ENCODE data around the gene ITM2C. TPM values are rescaled to one million over a fixed set of nuclear protein-coding genes. Genes with fewer than 3 reads are reported as not detected.

The ITM2C gene
- total RNA-seq, 5 donors from 2014 or later (not counting 1 experiment from before 2014, with no cell fraction given), result 21.9 to 41.2 (median 34.8) TPM

DNA sequence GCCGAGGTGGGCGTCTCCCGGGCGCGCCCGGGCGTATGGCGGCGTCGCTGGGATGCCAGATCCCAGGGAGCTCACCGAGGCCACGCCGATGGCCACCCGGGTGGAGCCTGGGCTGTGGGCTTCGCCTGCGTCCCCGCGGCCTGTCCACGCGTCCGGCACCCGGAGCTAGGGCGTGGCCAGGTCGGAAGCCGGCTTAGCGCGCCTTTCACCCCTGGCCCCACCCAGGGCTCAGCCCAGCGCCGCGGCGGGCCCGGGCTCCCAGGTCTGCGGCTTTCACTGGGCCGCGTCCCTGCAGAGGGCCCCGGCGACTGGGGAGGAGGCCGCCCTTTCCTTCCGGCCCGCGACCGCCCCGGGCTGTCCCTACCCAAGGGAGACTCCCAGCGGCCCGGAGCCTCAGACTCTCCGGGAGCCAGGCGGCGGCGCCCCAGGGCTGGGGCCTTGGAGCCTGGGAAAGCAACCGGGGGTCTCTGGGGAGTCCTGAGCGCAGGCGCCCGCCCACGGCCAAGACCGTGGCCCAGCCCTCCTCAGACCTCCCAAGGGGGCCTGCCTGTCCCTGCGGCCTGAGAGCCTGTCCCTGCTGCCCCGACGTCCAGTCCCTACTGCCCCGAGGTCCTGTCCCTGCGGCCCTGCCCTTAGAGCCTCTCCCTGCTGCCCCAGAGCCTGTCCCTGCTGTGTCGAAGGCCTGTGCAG, 36.3 kb upstream of the ITM2C start:
- Histone ChIP-seq H3K9me3 (no peaks in the 10 kb centered on the region), H3K4me1 (ENCODE audit: control insufficient read depth in 1 of 2, extremely low read depth in 1 of 2, insufficient read depth in 2 of 2, low read length in 2 of 2) (peaks cover 0 to 21% of the 10 kb centered on the region in 2 experiments), H3K4me3 (ENCODE audit: control insufficient read depth in 1 of 2, extremely low read depth in 1 of 2, low read length in 1 of 2) (peak overlapping the region in 1 of 2 donors; percentile 46), H3K27me3 (replicated peaks in 1 of 2; ENCODE audit: control insufficient read depth in 2 of 2, extremely low read depth in 1 of 2, insufficient read depth in 2 of 2, low read length in 1 of 2) (peaks cover 0 to 46% of the 10 kb centered on the region in 2 experiments), H3K36me3 (ENCODE audit: control insufficient read depth in 2 of 2, extremely low read depth in 1 of 2, insufficient read depth in 1 of 2, low read length in 1 of 2) (no peaks in the 10 kb centered on the region), H3K27ac (ENCODE audit: low read length) (no peak overlapping the region)
- ChIA-PET CTCF (no interaction called here), POLR2A (no interaction called here)
- Mint-ChIP-seq H3K36me3 (no peaks in the 10 kb centered on the region), H3K27ac (no peak overlapping the region), H3K9me3 (no peaks in the 10 kb centered on the region), H3K4me1 (peaks cover 6 to 13% (median 6%) of the 10 kb centered on the region in 3 donors), H3K27me3 (peaks cover 27 to 47% of the 10 kb centered on the region in 2 donors), H3K4me3 (peak overlapping the region in 2 of 3 donors; percentile 28 to 61)
- peak in 1 of 35 experiments; percentile 20 for DNase-seq
- 19% methylated on average over 60 of the region's 61 CpGs for WGBS (ENCODE audit: insufficient coverage)
- peak in 3 of 4 experiments; percentile 49 to 56 (median 53) for ATAC-seq (replicated peaks in 1 of 4)

DNA sequence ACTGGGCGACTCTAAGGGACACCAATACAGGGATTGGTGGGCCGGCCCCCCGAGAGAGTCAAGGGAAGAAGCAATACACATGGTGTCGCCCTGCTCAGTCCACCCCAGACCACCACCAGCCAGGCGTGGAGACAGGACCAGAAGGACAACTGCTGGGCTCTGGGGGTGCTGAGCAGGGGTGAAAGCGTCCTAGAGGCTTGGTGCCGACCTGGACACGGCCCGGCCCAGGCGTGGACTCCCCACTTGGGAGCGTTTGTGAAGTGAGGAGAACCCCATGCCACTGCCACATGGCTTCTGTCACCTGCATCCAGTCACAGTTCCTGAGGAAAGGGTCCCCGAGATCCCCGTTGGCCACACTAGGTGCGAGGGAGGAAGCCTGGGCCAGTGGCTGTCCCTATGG, 35.4 kb upstream of the ITM2C start:
- H3K27ac Mint-ChIP-seq, result no peak overlapping the region
- H3K27me3 Mint-ChIP-seq, result peaks cover 27 to 47% of the 10 kb centered on the region in 2 donors
- H3K4me1 Mint-ChIP-seq, result peaks cover 4 to 11% (median 6%) of the 10 kb centered on the region in 3 donors
- no peaks in the 10 kb centered on the region for H3K36me3 Mint-ChIP-seq
- peak overlapping the region in 1 of 3 donors; percentile 61 for H3K4me3 Mint-ChIP-seq
- 95% methylated on average over 13 of the region's 14 CpGs for WGBS (ENCODE audit: insufficient coverage)
- POLR2A ChIA-PET, result no interaction called here
- peaks cover 0 to 18% of the 10 kb centered on the region in 2 experiments for H3K4me1 ChIP-seq (ENCODE audit: control insufficient read depth in 1 of 2, extremely low read depth in 1 of 2, insufficient read depth in 2 of 2, low read length in 2 of 2)
- no peak overlapping the region for H3K27ac ChIP-seq (ENCODE audit: low read length)
- H3K9me3 ChIP-seq, result no peaks in the 10 kb centered on the region
- CTCF ChIA-PET, result no interaction called here
- no peak overlapping the region for H3K4me3 ChIP-seq (ENCODE audit: control insufficient read depth in 1 of 2, extremely low read depth in 1 of 2, low read length in 1 of 2)
- no peaks in the 10 kb centered on the region for H3K36me3 ChIP-seq (ENCODE audit: control insufficient read depth in 2 of 2, extremely low read depth in 1 of 2, insufficient read depth in 1 of 2, low read length in 1 of 2)
- H3K27me3 ChIP-seq (replicated peaks in 1 of 2; ENCODE audit: control insufficient read depth in 2 of 2, extremely low read depth in 1 of 2, insufficient read depth in 2 of 2, low read length in 1 of 2), result peaks cover 0 to 46% of the 10 kb centered on the region in 2 experiments
- ATAC-seq (replicated peaks in 1 of 4) (no peak), DNase-seq (no peak)
- no peaks in the 10 kb centered on the region for H3K9me3 Mint-ChIP-seq

GRCh38 chr2:230829959-230830358, 34.8 kb upstream of the ITM2C start:
- Histone ChIP-seq H3K9me3 (no peaks in the 10 kb centered on the region), H3K27ac (ENCODE audit: low read length) (no peak overlapping the region), H3K4me1 (ENCODE audit: control insufficient read depth in 1 of 2, extremely low read depth in 1 of 2, insufficient read depth in 2 of 2, low read length in 2 of 2) (peaks cover 0 to 13% of the 10 kb centered on the region in 2 experiments), H3K36me3 (ENCODE audit: control insufficient read depth in 2 of 2, extremely low read depth in 1 of 2, insufficient read depth in 1 of 2, low read length in 1 of 2) (no peaks in the 10 kb centered on the region), H3K4me3 (ENCODE audit: control insufficient read depth in 1 of 2, extremely low read depth in 1 of 2, low read length in 1 of 2) (no peak overlapping the region), H3K27me3 (replicated peaks in 1 of 2; ENCODE audit: control insufficient read depth in 2 of 2, extremely low read depth in 1 of 2, insufficient read depth in 2 of 2, low read length in 1 of 2) (peaks cover 0 to 41% of the 10 kb centered on the region in 2 experiments)
- H3K4me1 Mint-ChIP-seq, result peaks cover 0 to 8% (median 0%) of the 10 kb centered on the region in 3 donors
- H3K27me3 Mint-ChIP-seq, result peaks cover 27 to 44% of the 10 kb centered on the region in 2 donors
- no peaks in the 10 kb centered on the region for H3K36me3 Mint-ChIP-seq
- POLR2A ChIA-PET, result no interaction called here
- DNase-seq, result no peak
- CTCF ChIA-PET, result no interaction called here
- peak overlapping the region in 1 of 2 donors; percentile 65 for H3K27ac Mint-ChIP-seq
- 87% methylated on average over 7 of the region's 7 CpGs for WGBS (ENCODE audit: insufficient coverage)
- no peak overlapping the region for H3K4me3 Mint-ChIP-seq
- no peak for ATAC-seq (replicated peaks in 1 of 4)
- no peaks in the 10 kb centered on the region for H3K9me3 Mint-ChIP-seq

DNA sequence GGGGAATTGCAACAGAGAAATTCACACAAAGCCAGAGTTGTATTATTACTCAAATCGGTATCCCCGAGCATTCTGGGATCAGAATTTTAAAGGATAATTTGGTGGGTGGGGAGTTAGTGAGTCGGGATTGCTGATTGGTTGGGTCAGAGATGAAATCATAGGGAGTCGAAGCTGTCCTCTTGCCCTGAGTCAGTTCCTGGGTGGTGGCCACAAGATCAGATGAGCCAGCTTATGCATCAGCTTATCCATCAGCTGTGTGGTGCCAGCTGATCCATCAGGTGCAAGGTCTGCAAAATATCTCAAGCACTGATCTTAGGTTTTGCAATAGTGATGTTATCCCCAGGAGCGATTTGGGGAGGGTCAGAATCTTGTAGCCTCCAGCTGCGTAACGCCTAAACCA, 34.3 kb upstream of the ITM2C start:
- Histone ChIP-seq H3K36me3 (ENCODE audit: control insufficient read depth in 2 of 2, extremely low read depth in 1 of 2, insufficient read depth in 1 of 2, low read length in 1 of 2) (no peaks in the 10 kb centered on the region), H3K4me3 (ENCODE audit: control insufficient read depth in 1 of 2, extremely low read depth in 1 of 2, low read length in 1 of 2) (no peak overlapping the region), H3K27ac (ENCODE audit: low read length) (no peak overlapping the region), H3K4me1 (ENCODE audit: control insufficient read depth in 1 of 2, extremely low read depth in 1 of 2, insufficient read depth in 2 of 2, low read length in 2 of 2) (peaks cover 0 to 13% of the 10 kb centered on the region in 2 experiments), H3K9me3 (no peaks in the 10 kb centered on the region), H3K27me3 (replicated peaks in 1 of 2; ENCODE audit: control insufficient read depth in 2 of 2, extremely low read depth in 1 of 2, insufficient read depth in 2 of 2, low read length in 1 of 2) (peaks cover 0 to 41% of the 10 kb centered on the region in 2 experiments)
- DNase-seq (no peak), ATAC-seq (replicated peaks in 1 of 4) (no peak)
- Mint-ChIP-seq H3K9me3 (no peaks in the 10 kb centered on the region), H3K27ac (peak overlapping the region in 1 of 2 donors; percentile 65), H3K36me3 (no peaks in the 10 kb centered on the region), H3K27me3 (peaks cover 27 to 40% of the 10 kb centered on the region in 2 donors), H3K4me1 (peaks cover 0 to 8% (median 0%) of the 10 kb centered on the region in 3 donors), H3K4me3 (no peak overlapping the region)
- POLR2A ChIA-PET, result no interaction called here
- WGBS (ENCODE audit: insufficient coverage), result 83% methylated on average over 4 of the region's 7 CpGs
- CTCF ChIA-PET, result no interaction called here

DNA sequence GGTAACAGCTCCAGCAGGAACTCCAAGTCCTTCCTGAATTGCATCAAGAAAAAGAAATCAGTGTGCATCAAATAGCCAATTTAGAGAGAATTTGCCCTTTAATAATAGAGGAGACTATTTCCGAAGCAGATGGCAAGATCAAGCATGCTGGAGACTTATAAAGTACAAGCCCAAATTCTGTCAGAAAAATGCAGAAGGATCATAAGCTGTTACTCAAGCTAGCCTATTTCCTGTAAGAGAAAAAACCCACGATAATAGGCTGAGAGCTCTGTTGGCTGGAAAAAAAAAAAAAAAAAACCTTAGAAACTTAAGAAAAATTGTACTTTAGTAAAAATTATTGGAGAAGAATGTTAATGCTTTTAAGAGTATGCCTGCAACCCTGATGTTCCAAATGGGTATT, 24.4 kb upstream of the ITM2C start:
- WGBS (ENCODE audit: insufficient coverage), result no CpG with 5 or more reads among the region's 2 CpGs
- H3K36me3 Mint-ChIP-seq, result peaks cover 5% of the 10 kb centered on the region
- DNase-seq (no peak), ATAC-seq (replicated peaks in 1 of 4) (no peak)
- H3K27me3 Mint-ChIP-seq, result peaks cover 13 to 14% of the 10 kb centered on the region in 2 donors
- peaks cover 4 to 10% (median 6%) of the 10 kb centered on the region in 3 donors for H3K9me3 Mint-ChIP-seq
- no peaks in the 10 kb centered on the region for H3K4me1 ChIP-seq (ENCODE audit: control insufficient read depth in 1 of 2, extremely low read depth in 1 of 2, insufficient read depth in 2 of 2, low read length in 2 of 2)
- no peaks in the 10 kb centered on the region for H3K36me3 ChIP-seq (ENCODE audit: control insufficient read depth in 2 of 2, extremely low read depth in 1 of 2, insufficient read depth in 1 of 2, low read length in 1 of 2)
- ChIA-PET CTCF (interaction anchor here (0.6 to 1.4 kb wide), 8 partner anchors 12 to 456 kb away, joined by 3 to 7 read pairs (median 4); no protein-coding TSS in a partner anchor), POLR2A (interaction anchor here in 1 of 2 donors (0.6 kb wide), 1 partner anchor 165 kb away, joined by 8 read pairs; no protein-coding TSS in a partner anchor)
- H3K27me3 ChIP-seq (replicated peaks in 1 of 2; ENCODE audit: control insufficient read depth in 2 of 2, extremely low read depth in 1 of 2, insufficient read depth in 2 of 2, low read length in 1 of 2), result peaks cover 0 to 4% of the 10 kb centered on the region in 2 experiments
- H3K9me3 ChIP-seq, result no peaks in the 10 kb centered on the region
- peaks cover 0 to 3% (median 0%) of the 10 kb centered on the region in 3 donors for H3K4me1 Mint-ChIP-seq
- H3K27ac Mint-ChIP-seq, result no peak overlapping the region
- no peak overlapping the region for H3K4me3 Mint-ChIP-seq
- no peak overlapping the region for H3K4me3 ChIP-seq (ENCODE audit: control insufficient read depth in 1 of 2, extremely low read depth in 1 of 2, low read length in 1 of 2)
- H3K27ac ChIP-seq (ENCODE audit: low read length), result no peak overlapping the region

- H3K27ac ChIP-seq (ENCODE audit: low read length), result no peak overlapping the region
- ChIA-PET CTCF (interaction anchor here in 1 of 2 donors (0.5 kb wide), 1 partner anchor 682 kb away, joined by 3 read pairs; no protein-coding TSS in a partner anchor), POLR2A (no interaction called here)
- ATAC-seq (replicated peaks in 1 of 4), result no peak
- Mint-ChIP-seq H3K27me3 (peaks cover 17 to 20% of the 10 kb centered on the region in 2 donors), H3K36me3 (peaks cover 5% of the 10 kb centered on the region), H3K4me1 (peaks cover 0 to 3% (median 0%) of the 10 kb centered on the region in 3 donors), H3K27ac (no peak overlapping the region), H3K9me3 (peaks cover 4 to 10% (median 4%) of the 10 kb centered on the region in 3 donors), H3K4me3 (no peak overlapping the region)
- H3K36me3 ChIP-seq (ENCODE audit: control insufficient read depth in 2 of 2, extremely low read depth in 1 of 2, insufficient read depth in 1 of 2, low read length in 1 of 2), result no peaks in the 10 kb centered on the region
- H3K4me3 ChIP-seq (ENCODE audit: control insufficient read depth in 1 of 2, extremely low read depth in 1 of 2, low read length in 1 of 2), result no peak overlapping the region
- WGBS (ENCODE audit: insufficient coverage), result 62% methylated on average over 3 of the region's 6 CpGs
- H3K4me1 ChIP-seq (ENCODE audit: control insufficient read depth in 1 of 2, extremely low read depth in 1 of 2, insufficient read depth in 2 of 2, low read length in 2 of 2), result peaks cover 0 to under 1% of the 10 kb centered on the region in 2 experiments
- DNase-seq, result no peak
- peaks cover 0 to 11% of the 10 kb centered on the region in 2 experiments for H3K27me3 ChIP-seq (replicated peaks in 1 of 2; ENCODE audit: control insufficient read depth in 2 of 2, extremely low read depth in 1 of 2, insufficient read depth in 2 of 2, low read length in 1 of 2)
- H3K9me3 ChIP-seq, result no peaks in the 10 kb centered on the region
These were observed 22.3 kb upstream of the ITM2C start for GRCh38 chr2:230842473-230842872.
